Camera-type eye (tissue), 1 donor: ENCODE data around the gene PEX11A. TPM values are rescaled to one million over a fixed set of nuclear protein-coding genes. Genes with fewer than 3 reads are reported as not detected.

Experiments used
- total RNA-seq: library from RNA; depleted of rRNA; stranded (reverse); fragments of >200 nt; gene quantifications from one replicate; pipeline ENCODE4 v1.2.3, GENCODE V29; 2014

Gene PEX11A, protein sequence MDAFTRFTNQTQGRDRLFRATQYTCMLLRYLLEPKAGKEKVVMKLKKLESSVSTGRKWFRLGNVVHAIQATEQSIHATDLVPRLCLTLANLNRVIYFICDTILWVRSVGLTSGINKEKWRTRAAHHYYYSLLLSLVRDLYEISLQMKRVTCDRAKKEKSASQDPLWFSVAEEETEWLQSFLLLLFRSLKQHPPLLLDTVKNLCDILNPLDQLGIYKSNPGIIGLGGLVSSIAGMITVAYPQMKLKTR
- total RNA-seq = 14.7 TPM

DNA sequence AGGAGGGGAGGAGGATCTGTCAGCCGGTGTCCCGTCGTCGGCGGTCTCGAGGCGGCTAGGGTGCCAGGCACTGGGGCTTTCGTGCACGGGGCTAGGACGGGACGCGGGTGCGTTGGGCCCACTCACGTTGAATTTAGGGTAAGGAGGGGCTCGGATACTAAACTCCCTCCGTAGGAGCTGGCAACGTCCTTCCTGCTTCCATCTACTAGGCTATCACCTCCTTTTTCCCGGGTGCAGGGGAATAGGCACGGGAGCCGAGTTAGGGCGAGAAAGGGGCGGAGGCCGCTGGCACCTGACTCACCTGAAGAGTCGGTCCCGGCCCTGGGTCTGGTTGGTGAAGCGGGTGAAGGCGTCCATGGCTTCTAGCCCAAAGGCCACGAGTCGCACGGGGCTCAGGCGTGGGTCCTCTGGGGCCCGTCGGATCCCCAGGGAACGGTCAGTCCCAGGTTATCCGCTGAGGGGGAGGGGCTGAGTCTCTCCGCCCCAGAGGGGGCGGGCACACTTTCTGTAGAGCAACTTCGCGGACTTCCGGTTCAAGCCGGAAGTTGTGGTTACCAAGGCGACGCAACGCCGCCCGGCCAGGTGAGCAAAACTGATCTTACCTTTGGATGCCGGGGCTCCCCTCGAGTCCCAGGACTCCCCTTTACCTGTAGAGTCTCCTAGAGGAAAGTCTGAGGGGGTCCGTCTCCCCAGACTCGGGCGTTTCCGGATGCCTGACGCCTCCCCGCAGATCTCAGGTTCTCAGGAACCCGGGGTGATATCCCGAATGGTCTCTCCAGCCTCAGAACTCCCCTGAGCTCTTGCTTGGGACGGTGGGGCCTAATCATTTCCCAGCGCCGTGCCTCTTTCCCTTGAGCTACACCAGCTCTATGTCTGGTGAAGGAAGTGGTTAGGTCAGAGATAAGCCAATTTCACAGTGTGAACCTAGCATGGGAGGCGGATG, at the start of gene PEX11A, which contains the start of gene WDR93:
Gene PEX11A, minus strand, starts transcription at position 479 of the 943 bp plus-strand sequence. Its CDS starts 122 bp downstream, at position 357.
Gene WDR93, plus strand, starts transcription at position 536 of the 943 bp plus-strand sequence. CDS start 10,936 bp downstream, outside the sequence.

DNA sequence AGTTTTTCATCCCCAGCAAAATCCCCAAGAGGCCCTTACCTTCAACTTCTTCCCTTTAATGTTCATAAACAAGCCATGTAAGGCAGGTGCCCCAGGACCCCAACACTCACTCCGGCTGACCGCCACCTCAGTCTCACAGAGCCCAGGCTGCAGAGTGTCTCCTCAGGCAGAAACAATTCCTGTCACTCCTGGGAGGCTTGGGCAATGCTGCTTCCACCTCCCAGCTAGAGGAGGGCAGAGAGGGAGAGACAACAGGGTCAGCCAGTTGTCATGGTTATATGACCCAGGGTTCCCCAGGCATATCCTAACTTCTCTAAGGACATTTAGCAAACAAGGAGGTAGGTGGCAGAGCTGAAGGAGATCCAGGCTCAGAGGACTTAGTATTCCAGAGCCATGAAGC, 11.3 kb downstream of the PEX11A start, which contains the start of gene PLIN1:
Gene PLIN1, minus strand, starts transcription at position 156 of the 400 bp plus-strand sequence. CDS start 1,878 bp downstream, outside the sequence.

DNA sequence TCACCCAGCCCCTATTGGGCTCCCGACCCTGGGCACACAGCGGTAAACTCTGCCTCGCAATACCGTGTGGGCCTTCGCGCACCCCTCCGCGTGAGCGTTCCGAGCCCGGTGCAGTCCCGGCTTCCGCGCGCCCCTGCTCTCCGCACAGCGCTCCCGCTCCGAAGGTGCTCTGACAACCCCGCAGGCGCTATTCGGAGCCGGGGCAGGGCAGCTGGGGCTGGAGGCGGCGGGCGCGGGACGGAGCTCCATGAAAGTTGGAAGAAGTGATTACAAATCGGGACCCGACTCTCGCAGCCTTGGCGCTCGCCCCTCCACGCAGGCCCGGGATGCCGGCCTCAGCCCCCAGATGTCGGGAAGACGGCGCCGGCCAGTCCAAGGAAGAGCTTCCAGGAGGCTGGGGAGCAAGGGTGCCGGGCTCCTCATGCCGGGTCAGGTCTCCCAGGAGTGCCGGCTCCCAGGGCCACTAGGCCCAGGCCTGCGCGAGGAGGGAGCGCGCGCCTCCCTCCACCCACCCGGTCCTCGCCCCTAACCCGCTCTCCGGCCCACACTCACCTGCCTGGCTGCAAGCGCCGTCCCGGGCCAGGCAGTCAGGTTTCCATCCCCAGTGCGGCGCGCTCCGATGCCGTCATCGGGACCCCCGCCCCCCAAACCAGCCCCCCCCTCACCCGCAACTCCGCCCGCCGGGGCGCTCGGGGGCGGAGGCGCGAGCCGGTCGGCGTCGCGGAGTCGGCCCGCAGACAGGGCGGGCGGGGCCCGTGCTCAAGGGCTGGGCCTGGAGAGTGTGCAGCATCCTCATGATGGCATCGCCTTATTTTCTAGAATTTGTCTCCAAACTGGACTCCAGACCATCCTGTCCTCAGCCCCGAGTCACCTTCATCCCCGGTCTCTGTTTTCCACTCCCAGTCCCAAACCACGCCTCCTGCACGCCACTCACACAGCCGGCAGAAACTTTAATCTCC, 35.4 kb downstream of the PEX11A start, which contains the start of gene KIF7:
Gene KIF7, minus strand, starts transcription at position 621 of the 959 bp plus-strand sequence. CDS start 2,537 bp downstream, outside the sequence.

Other genes starting within 250 kb of the PEX11A start
- gene RHCG, start 194.2 kb downstream of the PEX11A start, total RNA-seq = 1.0 TPM
- 2.4 TPM for gene TICRR, start 115.3 kb downstream of the PEX11A start, total RNA-seq
- gene KIF7, start 35.3 kb downstream of the PEX11A start, total RNA-seq = 15.8 TPM
- gene PLIN1, start 11.4 kb downstream of the PEX11A start, total RNA-seq = 1.5 TPM
- gene WDR93, start 57 bp upstream of the PEX11A start, total RNA-seq = 0.66 TPM
- 1.2 TPM for gene MESP1, start 60.5 kb upstream of the PEX11A start, total RNA-seq
- 2.8 TPM for gene MESP2, start 85.6 kb upstream of the PEX11A start, total RNA-seq
- 11.9 TPM for gene ANPEP, start 124.1 kb upstream of the PEX11A start, total RNA-seq
- 82.4 TPM for gene AP3S2, start 203.2 kb upstream of the PEX11A start, total RNA-seq
- 28.5 TPM for gene ARPIN, start 222.2 kb upstream of the PEX11A start, total RNA-seq